Kidney tubule cell (primary cell): ENCODE results near the gene SPATA6L.
A peak's percentile ranks its signal among the peaks of the same experiment; 100 is the strongest.
"Not testable (repeated sequence)": the region's sequence is repeated elsewhere in the genome, so short reads cannot be mapped to it uniquely, and the experiment has no call there.

ENCODE experiments used
- DNase-seq: peaks from one replicate; pipeline ENCODE4 v3.0.0-alpha.2; 2018; ENCODE audit warnings: low spot score

Gene SPATA6L

DNA sequence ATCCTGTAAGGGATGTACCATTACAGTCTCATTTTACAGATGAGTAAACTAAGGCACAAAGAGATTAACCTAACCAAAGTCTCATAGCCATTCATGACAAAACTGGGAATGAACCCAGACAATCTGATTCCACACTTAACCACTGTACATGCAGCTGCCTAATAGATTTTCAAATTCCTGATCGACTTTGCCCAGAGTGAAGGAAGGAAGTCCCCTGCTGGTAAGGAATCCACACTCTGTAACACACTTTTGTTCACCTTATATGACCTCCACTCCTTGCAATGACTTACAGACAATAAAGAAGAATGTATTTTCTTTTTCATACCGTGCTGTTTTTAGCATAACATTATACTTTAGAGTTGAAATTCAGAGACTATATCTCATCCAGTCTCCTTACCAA lies 35.4 kb downstream of the SPATA6L start:
- no peak for DNase-seq

DNA sequence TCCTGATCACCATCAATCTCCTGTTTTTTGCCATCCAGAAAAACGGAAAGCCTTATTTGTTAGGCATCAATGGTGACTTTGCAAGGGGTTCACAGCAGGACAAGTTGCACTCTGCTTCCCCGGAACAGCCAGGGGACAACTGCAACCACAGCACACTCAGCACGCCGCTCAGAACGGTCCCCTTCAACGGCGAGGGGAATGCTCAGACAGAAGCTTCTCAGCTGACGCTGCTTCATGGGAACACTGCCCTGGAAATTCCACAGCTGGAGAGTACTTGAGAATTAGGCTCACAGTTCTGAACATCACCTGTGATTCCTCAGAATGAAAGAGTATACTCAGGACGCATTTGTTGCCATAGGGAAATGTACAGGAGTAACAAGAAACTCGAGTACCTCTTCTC lies 44.3 kb downstream of the SPATA6L start:
- DNase-seq, result no peak

DNA sequence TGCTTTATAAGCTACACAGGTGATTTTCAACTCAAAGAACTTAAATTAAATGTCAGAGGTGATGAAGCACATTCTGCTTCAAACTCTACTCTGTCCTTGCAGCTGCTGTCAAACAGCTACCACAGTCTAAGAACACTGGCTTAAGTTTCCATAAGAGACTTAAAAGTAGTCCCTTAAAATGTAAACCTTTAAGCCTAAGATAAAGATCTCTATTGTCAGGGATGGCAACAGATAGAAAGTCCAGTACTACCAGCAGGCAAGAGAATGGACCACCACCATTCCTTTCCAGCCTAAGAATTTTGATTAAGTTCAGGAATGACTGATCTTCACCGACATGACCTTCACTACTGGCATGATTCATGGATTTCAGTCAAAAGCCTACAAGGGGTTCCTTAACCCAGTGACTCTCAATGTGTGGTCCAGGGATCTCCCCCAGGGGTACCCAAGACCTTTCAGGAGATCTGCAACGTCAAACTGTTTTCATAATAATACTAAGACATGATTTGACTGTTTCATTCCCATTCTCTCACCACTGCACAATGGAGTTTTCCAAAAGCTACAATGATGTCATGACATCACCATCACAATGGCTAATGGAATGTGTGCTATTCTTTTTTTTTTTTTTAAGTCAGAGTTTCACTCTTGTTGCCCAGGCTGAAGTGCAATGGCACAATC lies 45.3 kb downstream of the SPATA6L start:
- peak; percentile 23 for DNase-seq

DNA sequence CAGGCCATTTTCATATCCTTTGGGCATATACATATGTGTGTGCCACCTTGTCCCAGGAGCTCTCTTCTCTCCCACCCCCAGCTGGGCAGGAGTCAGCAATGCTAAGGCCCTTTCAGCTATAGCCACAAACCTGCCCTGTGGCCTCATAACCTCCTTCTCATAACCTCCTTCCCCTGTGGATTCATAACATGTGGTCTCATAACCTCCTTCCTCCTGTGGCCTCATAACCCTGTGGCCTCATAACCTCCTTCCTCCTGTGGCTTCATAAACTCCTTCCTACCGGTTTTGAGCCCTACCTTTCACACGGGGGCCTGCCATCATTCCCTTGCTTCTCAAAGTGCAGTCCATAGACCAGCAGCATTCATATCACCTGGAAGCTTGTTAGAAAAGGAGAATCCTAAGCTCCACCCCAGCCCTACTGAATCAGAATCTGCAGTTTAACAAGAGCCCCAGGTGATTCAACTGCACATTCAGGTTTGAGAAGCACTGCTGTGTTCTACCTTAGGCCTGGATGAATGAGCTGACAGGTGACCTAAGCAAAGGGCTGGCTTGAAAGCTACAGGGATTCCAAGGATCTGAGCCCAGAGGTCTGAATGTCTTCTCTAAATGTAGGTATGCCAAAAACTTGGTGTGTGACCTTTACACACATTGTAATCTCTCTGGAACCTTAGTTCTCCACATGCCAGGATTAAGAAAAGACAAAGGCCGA lies 46.1 kb downstream of the SPATA6L start:
- DNase-seq, result no peak

DNA sequence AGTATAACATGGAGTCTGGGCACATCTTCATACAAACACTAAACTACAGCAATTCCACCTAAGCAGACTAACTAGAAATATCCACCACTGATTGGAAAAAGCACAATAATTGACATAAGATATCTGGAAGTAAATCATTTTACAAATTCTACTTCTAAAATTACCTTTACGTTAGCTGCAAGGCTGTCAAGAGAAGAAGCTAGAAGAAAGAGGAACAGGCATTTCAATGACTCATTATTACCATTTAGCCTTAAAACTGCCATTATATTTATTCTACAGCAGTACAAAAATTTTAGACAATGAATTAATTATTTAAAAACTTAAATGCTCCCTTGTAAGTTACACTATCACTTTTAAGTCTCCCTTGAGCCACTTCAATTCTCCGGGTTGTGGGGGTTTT lies 47.6 kb downstream of the SPATA6L start:
- DNase-seq, result no peak

DNA sequence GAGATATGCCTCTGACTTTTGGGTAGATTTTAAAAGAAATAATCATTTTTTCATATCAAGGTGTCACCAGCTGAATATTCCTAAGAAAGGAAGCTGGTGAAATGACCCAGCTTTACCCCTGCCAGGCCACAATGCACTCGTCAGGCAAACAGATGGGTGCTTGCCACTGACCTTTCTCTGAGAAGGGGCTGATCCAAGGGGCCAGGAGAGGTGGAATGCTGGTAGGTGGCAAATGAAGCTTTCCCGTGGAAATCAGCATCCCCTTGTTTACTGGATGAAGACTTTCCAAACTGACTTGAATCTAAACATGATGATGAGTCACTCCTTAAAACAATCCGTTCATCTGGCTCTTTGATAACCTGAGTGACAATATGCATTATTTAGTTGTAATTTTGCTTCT lies 48.5 kb downstream of the SPATA6L start:
- DNase-seq, result no peak

DNA sequence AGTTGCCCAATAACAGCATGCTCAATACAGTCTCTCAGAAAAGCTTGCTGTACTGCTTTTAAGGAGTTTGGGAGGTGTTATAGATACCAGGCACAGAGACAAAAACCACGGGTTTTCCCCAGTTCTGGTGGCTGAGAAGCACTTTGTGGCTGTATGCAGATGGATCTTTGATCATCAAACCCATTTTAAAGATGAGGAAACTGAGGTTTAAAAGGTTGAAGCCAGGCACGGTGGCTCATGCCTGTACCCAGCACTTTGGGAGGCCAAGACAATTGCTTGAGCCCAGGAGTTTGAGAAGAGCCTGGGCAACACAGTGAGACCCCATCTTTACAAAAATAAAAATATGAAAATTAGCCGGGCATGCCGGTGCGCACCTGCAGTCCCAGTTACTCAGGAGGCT lies 50.5 kb downstream of the SPATA6L start:
- DNase-seq, result no peak

DNA sequence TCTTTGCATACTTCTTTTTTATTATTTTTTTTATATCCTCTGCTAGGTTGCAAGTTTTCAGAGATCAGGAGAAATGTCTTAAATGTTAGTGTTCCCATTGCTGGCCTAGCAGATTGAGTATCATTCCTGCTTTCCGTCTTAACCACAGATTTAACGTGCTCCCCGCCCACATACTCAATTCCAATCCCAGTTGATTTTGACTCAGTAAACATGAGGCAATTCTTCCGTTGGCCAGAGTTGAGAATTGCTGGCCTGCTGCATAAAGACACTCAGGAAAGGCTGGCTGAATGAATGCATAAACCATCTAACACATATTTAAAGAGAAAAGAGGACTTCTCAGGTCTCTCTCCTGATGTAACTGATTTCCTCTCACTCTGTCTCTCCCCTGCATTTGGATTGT lies 51.0 kb downstream of the SPATA6L start:
- no peak for DNase-seq

DNA sequence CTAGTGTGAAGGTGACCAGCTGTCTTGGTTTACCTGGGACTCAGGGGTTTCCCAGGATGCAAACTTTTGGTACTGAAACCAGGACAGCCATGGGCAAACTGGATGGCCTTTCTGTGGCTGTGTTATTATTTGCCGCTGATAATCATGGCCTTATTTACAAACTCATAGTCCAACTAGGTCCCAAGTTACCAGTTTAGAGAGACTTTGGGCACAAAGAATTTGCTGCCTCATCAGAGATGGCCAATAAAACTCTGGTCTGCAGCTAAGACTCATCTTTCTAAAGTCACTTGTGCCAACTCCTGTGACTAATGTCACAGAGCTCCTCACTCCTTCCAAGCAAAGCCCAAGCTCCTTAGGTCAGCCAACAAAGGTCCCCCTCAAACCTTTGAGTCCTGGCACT lies 51.7 kb downstream of the SPATA6L start:
- no peak for DNase-seq

DNA sequence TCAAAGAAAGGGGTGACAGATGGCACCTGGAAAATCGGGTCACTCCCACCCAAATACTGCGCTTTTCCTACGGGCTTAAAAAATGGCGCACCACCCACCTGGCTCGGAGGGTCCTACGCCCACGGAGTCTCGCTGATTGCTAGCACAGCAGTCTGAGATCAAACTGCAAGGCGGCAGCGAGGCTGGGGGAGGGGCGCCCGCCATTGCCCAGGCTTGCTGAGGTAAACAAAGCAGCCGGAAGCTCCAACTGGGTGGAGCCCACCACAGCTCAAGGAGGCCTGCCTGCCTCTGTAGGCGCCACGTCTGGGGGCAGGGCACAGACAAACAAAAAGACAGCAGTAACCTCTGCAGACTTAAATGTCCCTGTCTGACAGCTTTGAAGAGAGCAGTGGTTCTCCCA lies 60.2 kb downstream of the SPATA6L start:
- DNase-seq, result not testable (repeated sequence)

DNA sequence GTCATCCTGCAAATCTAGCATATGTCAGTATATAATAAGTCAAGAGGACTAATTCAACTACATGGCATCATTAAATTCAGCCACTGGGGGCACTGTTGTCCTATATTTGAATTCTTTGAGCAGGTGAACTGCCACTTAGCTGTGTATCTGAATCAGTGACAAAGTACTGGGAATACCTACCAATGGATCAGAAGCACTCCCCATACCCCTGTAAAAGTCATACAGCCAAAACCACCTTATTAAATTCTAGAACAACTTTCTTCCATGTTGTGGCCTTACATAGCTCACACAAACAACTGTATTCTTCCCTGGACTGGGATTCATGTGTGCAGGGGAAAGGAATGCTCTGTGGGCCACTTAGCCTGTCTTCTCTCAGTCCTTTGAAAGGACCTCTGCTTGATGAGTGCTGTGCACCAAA lies 61.6 kb downstream of the SPATA6L start:
- peak; percentile 72 for DNase-seq

DNA sequence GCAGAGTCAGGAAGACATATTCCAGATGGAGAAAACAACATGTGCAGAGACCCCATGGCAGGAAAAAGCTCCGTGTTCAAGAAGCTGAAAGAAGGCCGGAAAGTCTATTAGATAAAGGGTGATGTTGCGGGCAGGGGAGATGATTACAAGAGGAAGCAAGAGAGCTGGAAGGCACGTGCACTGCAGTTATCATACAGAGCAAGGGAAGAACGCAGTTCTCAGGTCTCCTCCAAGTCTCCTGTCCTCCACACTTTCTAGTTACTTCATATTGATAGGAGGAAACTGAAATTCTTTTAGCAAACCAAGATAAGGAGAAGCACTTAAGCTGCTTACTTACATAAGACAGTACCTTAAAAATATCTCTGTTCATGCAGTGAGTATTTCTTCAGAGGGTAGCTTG lies 62.5 kb downstream of the SPATA6L start:
- no peak for DNase-seq

DNA sequence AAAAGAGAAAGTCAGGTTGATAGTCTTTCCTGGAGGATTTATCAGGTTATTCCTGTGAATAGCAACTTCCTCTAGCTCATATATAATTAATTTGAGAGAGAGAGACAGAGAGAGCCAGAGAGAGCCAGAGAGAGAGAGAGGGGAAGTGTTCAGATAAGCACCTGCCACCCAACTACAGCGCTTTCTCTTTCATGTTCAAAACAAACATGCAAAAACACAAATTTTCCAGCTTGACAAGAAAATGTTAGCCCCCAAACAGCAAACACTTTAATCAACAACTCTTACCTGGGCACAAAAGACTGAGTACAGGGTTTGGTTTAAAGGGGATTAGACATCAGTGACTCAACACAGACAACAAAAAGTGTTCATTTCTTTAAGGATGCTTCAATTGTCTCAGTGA lies 65.9 kb downstream of the SPATA6L start:
- DNase-seq, result no peak

DNA sequence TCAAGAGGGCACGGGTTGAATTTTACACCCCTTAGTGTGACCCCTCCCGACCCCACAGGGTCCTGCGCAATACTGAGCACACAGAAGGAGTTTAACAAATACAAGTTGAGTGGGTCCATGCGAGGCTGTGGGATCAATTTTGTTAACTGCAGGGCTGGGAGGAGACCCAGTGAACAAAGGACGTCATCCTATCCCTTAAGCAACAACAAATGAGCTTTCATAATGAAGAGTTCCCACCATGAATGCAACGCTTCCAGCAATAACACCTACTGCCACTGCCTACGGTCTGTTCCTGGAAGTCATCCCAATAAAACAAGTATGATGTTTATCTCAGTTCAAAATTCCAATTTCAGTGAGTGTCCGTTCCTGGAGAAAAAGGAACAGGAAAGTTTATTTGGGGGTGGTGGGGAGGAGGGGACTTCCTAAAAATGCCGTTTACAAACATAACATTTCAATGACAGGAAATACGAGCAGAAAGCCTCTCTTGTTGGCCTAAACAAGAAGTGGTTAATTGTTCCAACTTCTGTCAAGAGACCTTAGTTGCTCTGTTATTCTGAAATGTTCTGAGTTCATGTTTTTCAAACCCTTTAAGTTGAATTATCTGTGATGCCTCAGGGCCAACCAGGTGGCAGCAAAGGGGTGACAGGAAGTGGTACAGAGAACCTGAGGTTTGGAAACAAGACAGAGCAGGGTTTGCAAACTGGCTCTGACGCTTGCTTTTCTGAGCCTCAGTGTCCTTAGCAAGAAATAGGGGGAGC lies 69.9 kb downstream of the SPATA6L start:
- DNase-seq, result no peak

DNA sequence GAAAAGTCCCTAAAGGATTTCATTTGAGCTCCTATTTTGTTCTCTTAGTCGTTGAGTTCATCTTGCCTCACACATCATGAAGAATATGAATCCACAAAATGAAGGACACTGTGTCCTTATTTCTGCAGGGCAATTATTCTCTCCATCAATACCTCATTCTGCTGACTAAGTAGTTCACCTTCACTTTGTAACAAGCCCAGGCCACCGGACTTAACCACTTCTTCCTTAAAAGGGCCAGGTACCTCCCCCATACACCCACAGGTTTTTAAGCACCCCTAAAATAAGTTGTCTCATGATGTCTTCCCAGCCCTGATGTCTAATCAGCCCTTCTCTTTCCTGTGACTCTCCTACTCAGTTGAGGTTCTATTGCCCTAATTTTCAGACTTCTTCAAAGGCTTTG lies 71.3 kb downstream of the SPATA6L start:
- no peak for DNase-seq

DNA sequence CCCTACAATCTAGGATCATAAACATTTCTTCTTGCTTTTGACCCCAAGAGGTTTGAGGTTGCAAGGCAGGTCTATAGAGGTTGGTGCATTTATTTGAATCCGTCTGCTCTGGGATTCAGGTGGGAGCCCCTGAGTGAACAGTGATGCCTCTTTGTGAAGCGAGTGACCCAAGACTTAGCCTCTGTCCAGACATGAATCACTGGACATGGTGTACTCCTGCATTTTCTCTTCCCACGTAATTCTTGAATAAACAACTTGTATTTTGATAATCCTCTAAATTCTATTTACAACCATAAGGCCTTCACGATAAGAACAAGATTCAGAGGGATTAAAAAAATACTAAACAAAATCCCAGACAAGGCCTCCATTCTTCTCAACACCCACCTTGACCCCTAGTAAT lies 71.7 kb downstream of the SPATA6L start:
- no peak for DNase-seq

DNA sequence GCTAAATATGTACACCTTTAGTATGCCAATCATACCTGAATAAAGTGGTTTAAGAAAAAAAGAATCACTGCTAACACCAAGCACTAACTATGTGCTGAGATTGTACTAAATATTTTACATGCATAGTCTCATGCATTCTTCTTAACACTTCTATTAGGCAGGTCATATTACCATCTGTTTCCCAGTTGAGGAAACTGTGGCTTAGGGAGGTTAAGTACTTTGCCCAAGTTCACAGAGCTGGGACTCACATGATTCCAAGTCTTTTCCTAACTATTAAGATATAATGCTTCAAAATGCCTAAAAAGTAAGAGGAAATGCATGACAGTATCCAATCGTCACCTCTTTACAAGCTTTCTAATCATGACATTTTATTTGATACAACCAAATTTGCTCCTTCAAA lies 73.4 kb downstream of the SPATA6L start:
- DNase-seq, result no peak

DNA sequence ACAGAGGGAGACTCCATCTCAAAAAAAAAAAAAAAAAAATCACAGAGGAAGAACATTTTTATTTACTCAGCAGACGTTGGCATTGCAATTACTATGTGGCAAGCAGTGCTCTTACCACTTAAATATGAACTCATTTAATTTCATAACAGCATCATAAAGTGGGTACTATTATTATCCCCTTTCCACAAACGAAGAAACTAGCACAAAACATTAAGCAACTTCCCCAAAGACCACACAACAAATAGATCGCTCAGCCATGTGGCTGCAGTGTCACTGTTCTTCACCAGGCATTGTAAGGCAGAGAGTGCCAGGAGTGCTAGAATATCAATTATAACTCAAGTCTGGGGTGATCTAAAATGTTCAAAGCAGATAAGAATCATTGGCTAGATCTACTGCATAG lies 74.0 kb downstream of the SPATA6L start:
- no peak for DNase-seq

DNA sequence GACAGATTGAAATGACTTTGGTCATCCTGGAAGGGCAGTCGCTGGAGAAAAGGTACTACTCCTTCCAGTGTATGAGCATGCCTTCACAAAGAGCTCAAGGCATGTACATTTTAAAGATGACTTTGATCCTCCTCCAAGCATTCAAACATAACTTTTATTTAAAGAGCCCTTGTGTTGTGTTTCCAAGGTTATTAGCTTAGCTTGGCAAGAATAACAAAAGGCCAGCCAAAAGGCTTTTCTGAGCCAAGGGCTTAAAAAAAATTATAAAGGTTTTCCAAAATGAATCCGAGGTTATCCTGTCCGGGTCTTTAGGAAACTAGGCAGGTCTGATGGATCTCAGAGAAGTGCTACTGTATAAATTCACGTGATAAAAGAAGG lies 75.2 kb downstream of the SPATA6L start:
- DNase-seq, result no peak

DNA sequence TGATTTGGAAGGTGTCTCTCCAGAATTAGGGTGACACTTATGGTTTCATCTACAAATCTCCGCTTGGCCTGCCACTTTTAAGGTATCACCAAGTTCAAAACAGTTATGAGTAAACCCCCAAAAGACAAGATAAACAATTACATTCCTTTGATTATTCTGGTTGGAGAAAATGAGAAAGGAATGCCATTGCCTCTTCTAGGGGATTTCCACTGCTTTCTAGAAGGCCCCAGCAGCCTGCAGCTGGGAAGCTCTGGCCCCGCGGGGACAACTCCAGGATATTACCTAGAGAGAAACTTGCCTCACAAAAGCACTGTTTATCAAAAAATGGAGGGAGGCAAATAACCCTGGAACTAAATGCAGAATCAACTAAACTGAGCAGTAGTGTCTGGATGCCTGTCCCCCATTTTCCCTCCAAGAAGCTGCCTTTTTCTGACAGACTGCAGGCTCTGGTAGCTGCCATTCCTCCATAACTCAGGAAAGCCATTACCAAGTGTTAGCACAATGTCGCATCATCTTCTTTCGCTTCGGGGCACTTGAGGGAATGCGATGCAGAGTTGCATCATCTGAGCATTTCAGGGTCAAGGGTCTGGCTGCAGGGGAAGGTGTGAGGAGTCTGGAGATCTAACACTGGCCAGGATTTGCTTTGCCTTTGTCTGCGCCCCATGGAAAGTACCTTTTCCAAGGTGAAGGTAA lies 75.7 kb downstream of the SPATA6L start:
- peak; percentile 33 for DNase-seq

DNA sequence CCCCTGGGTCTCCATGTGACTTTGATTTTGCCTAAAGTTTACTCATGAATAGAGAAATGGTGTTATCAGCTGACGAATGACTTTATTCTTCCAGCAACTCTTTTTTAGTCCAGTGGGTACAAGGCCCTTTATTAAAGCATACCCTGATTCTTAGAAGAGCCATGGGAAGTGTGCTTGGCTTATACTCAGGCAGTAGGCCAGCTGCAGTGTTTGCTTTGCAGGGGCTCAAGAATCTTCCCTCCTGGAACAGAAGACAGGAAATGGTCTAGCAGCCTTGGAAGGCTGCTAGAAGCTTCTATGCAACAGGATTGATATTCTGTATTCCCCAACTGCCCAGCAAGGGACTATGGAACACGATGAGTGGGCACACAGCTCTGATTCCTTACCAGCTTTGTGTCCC lies 77.6 kb downstream of the SPATA6L start:
- no peak for DNase-seq

DNA sequence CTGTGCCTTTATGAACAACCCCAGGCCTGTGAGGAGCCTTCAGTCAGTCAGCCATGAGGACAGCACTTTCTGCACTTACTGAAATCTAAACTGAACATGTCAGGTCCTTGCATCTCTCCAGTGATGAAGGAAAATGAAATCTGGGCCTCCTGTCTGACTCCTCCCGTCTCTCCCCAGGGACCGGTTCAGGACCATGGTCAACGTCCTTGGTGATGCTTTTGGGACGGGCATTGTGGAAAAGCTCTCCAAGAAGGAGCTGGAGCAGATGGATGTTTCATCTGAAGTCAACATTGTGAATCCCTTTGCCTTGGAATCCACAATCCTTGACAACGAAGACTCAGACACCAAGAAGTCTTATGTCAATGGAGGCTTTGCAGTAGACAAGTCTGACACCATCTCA lies 81.1 kb downstream of the SPATA6L start:
- DNase-seq, result no peak

DNA sequence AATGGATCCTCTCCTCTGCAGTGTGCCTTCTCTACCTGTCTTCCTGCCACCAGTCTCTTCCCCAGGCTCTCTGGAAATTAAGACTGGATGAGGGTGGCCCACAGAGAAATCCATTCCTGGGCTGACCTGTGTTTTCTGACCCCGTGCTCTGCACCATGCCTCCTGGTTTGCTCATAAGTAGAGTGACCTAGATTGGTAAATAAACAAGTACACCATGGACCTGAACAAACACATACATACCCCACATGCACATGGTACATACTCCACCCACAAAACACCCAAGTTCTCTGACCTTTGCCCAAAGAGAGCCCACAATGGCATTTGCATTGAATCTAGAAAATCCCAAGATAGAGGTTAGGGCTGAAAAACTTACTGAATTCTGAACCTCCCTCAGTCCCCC lies 81.6 kb downstream of the SPATA6L start:
- no peak for DNase-seq
